ENCODE results near the gene CNOT11.

DNA sequence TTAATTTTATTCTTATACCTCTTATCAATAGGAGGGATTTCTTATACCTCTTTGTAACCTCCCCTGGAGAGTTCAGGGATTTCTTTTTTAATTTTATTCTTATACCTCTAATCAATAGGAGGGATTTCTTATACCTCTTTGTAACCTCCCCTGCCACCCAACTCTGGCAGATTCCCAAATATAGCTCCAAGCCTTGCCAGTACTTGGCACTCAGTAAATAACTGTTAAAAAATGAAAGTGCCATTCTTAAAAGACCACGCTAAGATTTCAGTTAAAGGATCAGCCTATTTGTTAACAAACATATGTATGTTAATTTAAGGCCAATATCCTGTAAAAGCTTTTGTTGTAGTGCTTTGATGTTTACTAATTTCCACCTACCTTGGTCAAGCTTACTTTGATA lies 51.0 kb downstream of the CNOT11 start:
- TF ChIP-seq EGR1 (IDR thresholded peaks at IDR 0.05; ENCODE audit: low read depth), result no peak
- TF ChIP-seq POLR2A (IDR thresholded peaks at IDR 0.05; ENCODE audit: borderline replicate concordance, extremely low read depth, insufficient read depth, insufficient read length), result no peak
- TF ChIP-seq, protein P1, sequence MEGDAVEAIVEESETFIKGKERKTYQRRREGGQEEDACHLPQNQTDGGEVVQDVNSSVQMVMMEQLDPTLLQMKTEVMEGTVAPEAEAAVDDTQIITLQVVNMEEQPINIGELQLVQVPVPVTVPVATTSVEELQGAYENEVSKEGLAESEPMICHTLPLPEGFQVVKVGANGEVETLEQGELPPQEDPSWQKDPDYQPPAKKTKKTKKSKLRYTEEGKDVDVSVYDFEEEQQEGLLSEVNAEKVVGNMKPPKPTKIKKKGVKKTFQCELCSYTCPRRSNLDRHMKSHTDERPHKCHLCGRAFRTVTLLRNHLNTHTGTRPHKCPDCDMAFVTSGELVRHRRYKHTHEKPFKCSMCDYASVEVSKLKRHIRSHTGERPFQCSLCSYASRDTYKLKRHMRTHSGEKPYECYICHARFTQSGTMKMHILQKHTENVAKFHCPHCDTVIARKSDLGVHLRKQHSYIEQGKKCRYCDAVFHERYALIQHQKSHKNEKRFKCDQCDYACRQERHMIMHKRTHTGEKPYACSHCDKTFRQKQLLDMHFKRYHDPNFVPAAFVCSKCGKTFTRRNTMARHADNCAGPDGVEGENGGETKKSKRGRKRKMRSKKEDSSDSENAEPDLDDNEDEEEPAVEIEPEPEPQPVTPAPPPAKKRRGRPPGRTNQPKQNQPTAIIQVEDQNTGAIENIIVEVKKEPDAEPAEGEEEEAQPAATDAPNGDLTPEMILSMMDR (IDR thresholded peaks at IDR 0.05 in 2 of 3, conservative IDR thresholded peaks at IDR 0.05 in 1 of 3; ENCODE audit: borderline replicate concordance in 1 of 3, insufficient read depth in 1 of 3, low read depth in 2 of 3, low read length in 2 of 3), result no peak
- no peak for TF ChIP-seq SP1 (IDR thresholded peaks at IDR 0.05; ENCODE audit: low read depth)
- TF ChIP-seq JUND (IDR thresholded peaks at IDR 0.05), result no peak
- TF ChIP-seq, protein P2, sequence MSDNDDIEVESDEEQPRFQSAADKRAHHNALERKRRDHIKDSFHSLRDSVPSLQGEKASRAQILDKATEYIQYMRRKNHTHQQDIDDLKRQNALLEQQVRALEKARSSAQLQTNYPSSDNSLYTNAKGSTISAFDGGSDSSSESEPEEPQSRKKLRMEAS (IDR thresholded peaks at IDR 0.05), result no peak
- no peak for TF ChIP-seq RAD21 (IDR thresholded peaks at IDR 0.05; ENCODE audit: low read depth)

Measured in HCT116 (cell line).